Measurements from ENCODE around the gene MANEAL.

MANEAL gene

GRCh38 chr1:37755290-37755689 lies 38.4 kb upstream of the MANEAL start:
- H3K4me3 ChIP-seq (ENCODE audit: low read depth, low read length), result no peak overlapping the region
- no peak for TF ChIP-seq CTCF (IDR thresholded peaks at IDR 0.05; ENCODE audit: borderline replicate concordance, insufficient read depth, low read depth, low read length)

- no peak overlapping the region for H3K4me3 ChIP-seq (ENCODE audit: low read depth, low read length)
- TF ChIP-seq CTCF (IDR thresholded peaks at IDR 0.05; ENCODE audit: borderline replicate concordance, insufficient read depth, low read depth, low read length), result no peak
Measured at GRCh38 chr1:37755951-37756560, 37.6 kb upstream of the MANEAL start.

GRCh38 chr1:37759451-37759850 lies 34.2 kb upstream of the MANEAL start:
- TF ChIP-seq CTCF (IDR thresholded peaks at IDR 0.05; ENCODE audit: borderline replicate concordance, insufficient read depth, low read depth, low read length), result no peak
- H3K4me3 ChIP-seq (ENCODE audit: low read depth, low read length), result no peak overlapping the region

- no peak for TF ChIP-seq CTCF (IDR thresholded peaks at IDR 0.05; ENCODE audit: borderline replicate concordance, insufficient read depth, low read depth, low read length)
- H3K4me3 ChIP-seq (ENCODE audit: low read depth, low read length), result no peak overlapping the region
Measured at GRCh38 chr1:37761416-37762095, 32.1 kb upstream of the MANEAL start.

GRCh38 chr1:37762516-37762915 lies 31.1 kb upstream of the MANEAL start:
- H3K4me3 ChIP-seq (ENCODE audit: low read depth, low read length), result no peak overlapping the region

GRCh38 chr1:37763791-37764413 lies 29.7 kb upstream of the MANEAL start:
- H3K4me3 ChIP-seq (ENCODE audit: low read depth, low read length), result no peak overlapping the region
- TF ChIP-seq CTCF (IDR thresholded peaks at IDR 0.05; ENCODE audit: borderline replicate concordance, insufficient read depth, low read depth, low read length), result no peak

More at GRCh38 chr1:37762516-37762915, 31.1 kb upstream of the MANEAL start:
- no peak for TF ChIP-seq CTCF (IDR thresholded peaks at IDR 0.05; ENCODE audit: borderline replicate concordance, insufficient read depth, low read depth, low read length)

Data from GM12875 (cell line).